DOHH2 (cell line): Measurements from ENCODE around the gene ZNF24.

ENCODE experiments used
- CTCF ChIP-seq: fragments of 200-600 bp; sonication (generic); IDR thresholded peaks from one replicate; pipeline ENCODE4 v1.5.1; 2014; ENCODE audit warnings: antibody characterized with exemption, mild to moderate bottlenecking, low read depth, low read length; ENCODE audit not compliant: poor library complexity, severe bottlenecking
- EZH2phosphoT487 ChIP-seq: fragments of 200-600 bp; sonication (generic); IDR thresholded peaks from 2 replicates; pipeline ENCODE4 v1.6.1; 2017; ENCODE audit warnings: borderline replicate concordance, mild to moderate bottlenecking, antibody characterized with exemption, low read length, moderate library complexity, mixed read lengths

- TF ChIP-seq CTCF (no peak), EZH2phosphoT487 (no peak)
These were observed 54.9 kb downstream of the ZNF24 start for GRCh38 chr18:35289293-35289692.
